ENCODE results near the gene TDRD9. TPM values are rescaled to one million over a fixed set of nuclear protein-coding genes. Genes with fewer than 3 reads are reported as not detected.

The TDRD9 gene
- total RNA-seq, 3 donors from 2014 or later: 0.30 to 1.1 (median 0.90) TPM

DNA sequence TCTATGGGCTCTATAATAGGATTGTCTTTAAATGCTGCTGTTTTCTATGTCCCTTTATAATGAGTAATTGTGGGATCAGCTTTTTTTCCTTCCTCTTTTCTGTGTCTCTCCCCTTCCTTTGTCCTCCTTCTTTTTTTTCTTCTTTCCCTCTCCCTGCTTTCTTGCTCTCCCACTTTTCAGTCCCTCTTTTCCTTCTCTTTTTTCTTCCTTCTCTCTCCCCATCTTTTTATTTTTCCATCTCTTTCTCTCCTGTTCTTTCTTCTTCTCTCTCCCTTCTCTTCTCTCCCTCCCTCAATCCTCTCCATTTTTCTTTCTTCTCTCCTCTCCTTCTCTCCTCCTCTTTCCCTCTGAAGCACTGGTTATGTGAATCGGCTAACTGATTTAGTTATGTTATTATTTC is 76.6 kb downstream of the TDRD9 start:
- Mint-ChIP-seq H3K36me3 (ENCODE audit: insufficient read depth) (no peaks in the 10 kb centered on the region), H3K9me3 (no peaks in the 10 kb centered on the region), H3K4me3 (no peak overlapping the region), H3K27me3 (ENCODE audit: low read depth) (no peaks in the 10 kb centered on the region), H3K4me1 (ENCODE audit: low read depth) (no peaks in the 10 kb centered on the region)
- ATAC-seq: no peak
- no peak for DNase-seq

DNA sequence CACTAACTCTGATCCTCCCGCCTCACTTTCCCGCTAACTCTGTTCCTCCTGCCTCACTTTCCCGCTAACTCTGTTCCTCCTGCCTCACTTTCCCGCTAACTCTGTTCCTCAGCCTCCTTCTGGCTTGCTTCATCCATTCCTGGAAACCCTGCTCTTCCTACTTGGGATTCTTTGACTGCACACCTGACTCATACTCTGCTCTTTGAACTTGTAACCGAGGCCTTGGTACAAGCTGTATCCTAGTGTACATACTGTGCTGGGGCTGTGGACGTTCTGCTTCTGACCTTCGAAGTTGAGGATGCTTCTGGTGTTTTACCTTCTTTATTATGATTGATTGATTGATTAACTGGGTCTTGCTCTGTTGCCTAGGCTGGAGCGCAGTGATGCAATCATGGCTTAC is 77.2 kb downstream of the TDRD9 start:
- Mint-ChIP-seq H3K36me3 (ENCODE audit: insufficient read depth) (no peaks in the 10 kb centered on the region), H3K4me1 (ENCODE audit: low read depth) (no peaks in the 10 kb centered on the region), H3K27me3 (ENCODE audit: low read depth) (no peaks in the 10 kb centered on the region), H3K9me3 (no peaks in the 10 kb centered on the region), H3K4me3 (no peak overlapping the region)
- no peak for ATAC-seq
- no peak for DNase-seq

DNA sequence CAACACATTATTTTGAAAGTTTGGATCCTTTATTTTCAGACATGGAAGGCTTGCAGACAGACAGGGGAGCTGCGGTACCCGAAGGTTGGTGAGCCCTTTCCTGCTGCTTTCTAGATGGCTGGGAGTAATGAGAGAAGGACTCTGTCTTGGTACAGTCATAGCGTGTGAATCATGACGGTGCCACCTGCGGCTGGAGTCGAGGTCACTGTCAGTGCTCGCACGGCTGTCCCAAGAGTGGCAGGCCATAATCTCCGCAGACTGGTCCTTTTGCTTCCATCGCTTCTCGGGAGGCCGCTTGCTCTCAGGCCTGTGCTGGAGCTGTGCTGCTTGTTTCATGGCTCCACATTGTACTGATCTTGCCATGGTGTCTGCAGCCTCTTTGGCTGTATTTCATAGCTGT is 78.9 kb downstream of the TDRD9 start:
- no peaks in the 10 kb centered on the region for H3K36me3 Mint-ChIP-seq (ENCODE audit: insufficient read depth)
- H3K4me3 Mint-ChIP-seq: no peak overlapping the region
- ATAC-seq (no peak), DNase-seq (no peak)
- no peaks in the 10 kb centered on the region for H3K27me3 Mint-ChIP-seq (ENCODE audit: low read depth)
- H3K4me1 Mint-ChIP-seq (ENCODE audit: low read depth): no peaks in the 10 kb centered on the region
- H3K9me3 Mint-ChIP-seq: no peaks in the 10 kb centered on the region

DNA sequence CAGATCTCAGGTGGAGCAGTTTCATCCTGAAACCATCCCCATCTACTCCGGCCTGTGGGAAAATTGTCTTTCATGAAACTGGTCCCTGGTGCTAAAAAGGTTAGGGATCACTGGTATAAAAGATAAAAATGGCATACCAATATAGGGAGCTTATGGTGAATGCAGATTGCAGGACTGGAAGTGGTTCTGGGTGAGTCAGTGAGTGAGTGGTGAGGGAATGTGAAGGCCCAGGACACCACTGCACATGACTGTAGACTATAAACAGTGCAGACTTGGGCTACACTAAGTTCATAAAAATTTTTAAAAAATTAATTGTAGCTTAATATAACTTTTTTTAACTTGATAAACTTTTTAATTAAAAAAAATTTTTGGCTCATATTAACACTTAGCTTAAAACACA is 81.0 kb downstream of the TDRD9 start:
- no peak for DNase-seq
- Mint-ChIP-seq H3K9me3 (no peaks in the 10 kb centered on the region), H3K36me3 (ENCODE audit: insufficient read depth) (no peaks in the 10 kb centered on the region)

DNA sequence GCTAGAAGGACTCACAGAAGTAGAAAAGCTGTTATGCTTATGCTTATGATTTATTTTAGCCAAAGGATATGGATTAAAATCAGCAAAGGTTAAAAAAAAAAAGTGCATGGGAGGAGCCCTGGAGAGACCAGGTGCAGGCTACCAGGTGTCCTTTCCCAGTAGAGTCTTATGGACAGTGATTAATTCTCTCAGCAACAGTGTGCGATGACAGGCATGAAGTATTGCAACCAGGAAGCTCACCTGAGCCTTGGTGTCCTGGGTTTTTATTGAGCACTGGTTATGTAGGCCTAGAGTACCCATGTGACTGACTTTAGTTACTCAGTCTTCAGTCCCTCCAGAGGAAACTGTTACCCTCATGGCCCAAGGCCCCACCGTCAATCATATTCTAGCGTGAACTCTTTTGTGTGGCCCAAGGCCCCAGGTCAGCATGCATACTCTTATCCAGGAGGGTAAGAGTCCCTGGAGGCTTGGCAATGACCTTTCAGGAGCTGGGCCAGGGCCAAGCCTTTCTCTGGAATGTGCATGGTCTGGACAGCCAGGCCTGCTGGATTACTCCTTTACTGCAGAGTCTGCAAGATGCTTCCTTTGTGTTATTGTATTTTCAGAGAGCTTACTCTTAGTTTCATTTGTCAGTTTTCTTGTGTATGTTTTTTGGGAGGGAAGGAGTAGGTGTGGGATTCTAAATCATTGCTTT is 83.7 kb downstream of the TDRD9 start:
- Mint-ChIP-seq H3K9me3 (no peaks in the 10 kb centered on the region), H3K4me3 (no peak overlapping the region), H3K27me3 (ENCODE audit: low read depth) (no peaks in the 10 kb centered on the region), H3K36me3 (ENCODE audit: insufficient read depth) (no peaks in the 10 kb centered on the region), H3K4me1 (ENCODE audit: low read depth) (no peaks in the 10 kb centered on the region)
- ATAC-seq (no peak), DNase-seq (no peak)

More for the DNA sequence above, 81.0 kb downstream of the TDRD9 start:
- Mint-ChIP-seq H3K4me1 (ENCODE audit: low read depth) (no peaks in the 10 kb centered on the region), H3K4me3 (no peak overlapping the region), H3K27me3 (ENCODE audit: low read depth) (no peaks in the 10 kb centered on the region)
- no peak for ATAC-seq

DNA sequence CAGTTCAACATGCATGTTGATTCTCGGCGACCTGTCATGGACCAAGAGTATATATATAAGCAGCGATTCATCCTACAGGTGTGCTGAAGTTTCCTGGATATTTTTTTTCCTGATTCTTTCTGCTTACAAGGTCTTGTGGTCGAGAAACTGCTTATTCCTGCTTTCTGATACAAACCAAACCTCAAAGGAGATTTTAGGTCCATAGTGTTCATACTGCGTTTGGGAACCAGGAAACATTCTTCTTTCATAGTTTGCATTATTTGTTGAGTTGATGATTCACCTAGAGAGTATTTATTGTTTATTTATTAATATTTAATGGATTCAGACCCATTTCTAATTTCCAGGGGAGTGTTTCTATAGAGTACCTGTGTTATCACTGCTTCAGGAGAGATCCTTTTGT is 86.5 kb downstream of the TDRD9 start:
- DNase-seq: no peak
- no peak for ATAC-seq
- Mint-ChIP-seq H3K4me1 (ENCODE audit: low read depth) (no peaks in the 10 kb centered on the region), H3K36me3 (ENCODE audit: insufficient read depth) (no peaks in the 10 kb centered on the region), H3K27me3 (ENCODE audit: low read depth) (peaks cover 5% of the 10 kb centered on the region), H3K4me3 (no peak overlapping the region), H3K9me3 (no peaks in the 10 kb centered on the region)

DNA sequence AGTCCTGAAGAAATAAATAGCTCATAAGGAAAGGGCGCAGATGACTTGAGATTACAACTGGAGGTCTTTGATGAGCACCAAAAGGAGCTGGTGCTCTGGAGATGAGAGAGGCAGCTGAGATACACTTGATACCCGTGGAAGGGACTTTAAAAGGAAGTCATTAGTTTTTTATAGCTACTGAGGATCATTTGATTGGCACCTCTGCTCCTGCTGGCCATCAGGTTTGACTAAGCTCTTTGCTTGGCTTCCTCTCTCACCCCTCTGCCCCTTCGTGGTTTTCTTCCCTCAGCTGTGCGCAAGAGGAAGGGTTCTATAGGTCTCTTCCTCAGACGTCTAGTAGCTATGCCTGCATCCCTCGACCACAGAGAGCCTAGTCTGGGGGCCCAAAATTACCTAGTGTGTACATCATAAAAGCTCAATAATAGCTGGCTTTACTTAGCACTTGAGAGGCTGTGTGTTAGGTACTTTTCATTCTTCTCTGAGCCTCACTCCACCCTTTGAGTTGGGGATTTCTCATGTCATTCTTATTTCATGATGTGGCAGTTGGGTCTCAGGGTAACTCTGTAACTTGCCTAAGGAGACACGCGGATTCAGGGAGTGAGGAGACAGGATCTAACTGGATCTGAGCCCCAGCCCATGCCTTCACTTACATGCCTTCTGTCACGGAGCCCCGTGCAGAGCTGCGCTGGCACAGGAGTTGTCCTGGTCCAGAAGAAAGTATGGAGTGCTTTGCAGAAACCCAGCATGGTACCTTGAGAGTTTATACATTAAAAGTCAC is 88.8 kb downstream of the TDRD9 start:
- DNase-seq (no peak), ATAC-seq (no peak)
- peaks cover 18% of the 10 kb centered on the region for H3K27me3 Mint-ChIP-seq (ENCODE audit: low read depth)
- H3K36me3 Mint-ChIP-seq (ENCODE audit: insufficient read depth): no peaks in the 10 kb centered on the region
- no peaks in the 10 kb centered on the region for H3K4me1 Mint-ChIP-seq (ENCODE audit: low read depth)
- H3K4me3 Mint-ChIP-seq: no peak overlapping the region
- no peaks in the 10 kb centered on the region for H3K9me3 Mint-ChIP-seq

DNA sequence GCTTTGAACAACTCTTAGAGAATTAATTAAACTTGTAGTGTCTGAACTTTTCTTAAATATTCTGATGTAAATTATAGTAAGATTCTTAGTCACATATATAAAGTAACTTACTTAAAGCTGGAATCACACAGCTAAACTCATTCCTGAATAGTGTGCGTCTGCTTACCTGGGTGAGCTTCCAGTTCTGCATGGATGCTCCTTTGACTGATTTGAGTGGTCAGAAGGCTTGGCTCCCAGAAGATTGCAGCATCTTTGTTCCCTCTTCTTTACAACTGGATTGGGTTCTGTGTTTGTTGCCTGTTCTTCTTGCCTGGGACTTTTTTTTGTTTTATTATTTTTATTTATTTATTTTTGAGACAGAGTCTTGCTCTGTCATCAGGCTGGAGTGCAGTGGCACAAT is 90.8 kb downstream of the TDRD9 start:
- ATAC-seq (no peak), DNase-seq (no peak)
- H3K4me1 Mint-ChIP-seq (ENCODE audit: low read depth): no peaks in the 10 kb centered on the region
- H3K36me3 Mint-ChIP-seq (ENCODE audit: insufficient read depth): no peaks in the 10 kb centered on the region
- H3K27me3 Mint-ChIP-seq (ENCODE audit: low read depth): peaks cover 21% of the 10 kb centered on the region
- H3K4me3 Mint-ChIP-seq: no peak overlapping the region
- H3K9me3 Mint-ChIP-seq: no peaks in the 10 kb centered on the region

DNA sequence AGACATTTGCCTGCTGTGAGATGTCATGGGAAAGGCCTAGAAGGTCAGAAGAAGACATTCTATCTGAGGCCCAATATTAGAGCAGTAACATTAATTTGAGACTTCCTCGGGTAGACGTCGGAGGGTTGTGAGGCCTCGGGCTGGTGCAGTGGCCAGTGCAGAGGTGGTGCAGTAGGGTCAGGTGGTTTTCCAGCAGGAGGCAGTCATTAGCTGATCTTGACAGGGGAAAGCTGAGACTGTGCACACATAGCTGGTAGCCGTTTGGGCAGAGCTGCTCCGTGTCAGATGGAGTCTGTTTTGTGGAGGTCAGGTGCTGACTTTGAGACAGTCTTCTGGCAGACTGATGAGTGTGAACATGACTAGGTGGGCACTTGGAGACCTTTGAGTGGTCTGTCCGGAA is 91.5 kb downstream of the TDRD9 start:
- Mint-ChIP-seq H3K4me3 (no peak overlapping the region), H3K9me3 (no peaks in the 10 kb centered on the region), H3K27me3 (ENCODE audit: low read depth) (peaks cover 21% of the 10 kb centered on the region), H3K4me1 (ENCODE audit: low read depth) (no peaks in the 10 kb centered on the region), H3K36me3 (ENCODE audit: insufficient read depth) (no peaks in the 10 kb centered on the region)
- ATAC-seq: no peak
- DNase-seq: no peak

DNA sequence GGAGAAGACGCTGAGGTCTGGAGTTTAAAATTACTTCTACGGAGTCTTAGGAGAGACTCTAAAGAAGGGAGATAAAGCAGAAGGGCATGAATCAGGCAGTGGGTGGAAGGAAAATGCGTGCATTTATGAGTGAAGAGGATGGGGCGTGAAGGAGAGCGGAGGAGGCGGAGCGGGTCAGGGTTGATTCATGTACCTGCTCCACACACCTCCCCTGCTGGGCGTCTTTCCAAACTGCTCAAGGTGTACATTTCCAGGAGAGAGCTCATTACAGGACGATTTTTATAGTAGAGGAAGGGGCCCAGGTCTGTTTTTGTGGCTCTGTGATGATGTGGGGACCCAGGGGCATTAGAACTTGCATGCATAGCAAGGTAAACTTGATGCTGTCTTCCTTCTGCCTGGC is 92.2 kb downstream of the TDRD9 start:
- H3K4me3 Mint-ChIP-seq: no peak overlapping the region
- H3K36me3 Mint-ChIP-seq (ENCODE audit: insufficient read depth): no peaks in the 10 kb centered on the region
- ATAC-seq (no peak), DNase-seq (no peak)
- H3K27me3 Mint-ChIP-seq (ENCODE audit: low read depth): peaks cover 21% of the 10 kb centered on the region
- H3K9me3 Mint-ChIP-seq: no peaks in the 10 kb centered on the region
- no peaks in the 10 kb centered on the region for H3K4me1 Mint-ChIP-seq (ENCODE audit: low read depth)

DNA sequence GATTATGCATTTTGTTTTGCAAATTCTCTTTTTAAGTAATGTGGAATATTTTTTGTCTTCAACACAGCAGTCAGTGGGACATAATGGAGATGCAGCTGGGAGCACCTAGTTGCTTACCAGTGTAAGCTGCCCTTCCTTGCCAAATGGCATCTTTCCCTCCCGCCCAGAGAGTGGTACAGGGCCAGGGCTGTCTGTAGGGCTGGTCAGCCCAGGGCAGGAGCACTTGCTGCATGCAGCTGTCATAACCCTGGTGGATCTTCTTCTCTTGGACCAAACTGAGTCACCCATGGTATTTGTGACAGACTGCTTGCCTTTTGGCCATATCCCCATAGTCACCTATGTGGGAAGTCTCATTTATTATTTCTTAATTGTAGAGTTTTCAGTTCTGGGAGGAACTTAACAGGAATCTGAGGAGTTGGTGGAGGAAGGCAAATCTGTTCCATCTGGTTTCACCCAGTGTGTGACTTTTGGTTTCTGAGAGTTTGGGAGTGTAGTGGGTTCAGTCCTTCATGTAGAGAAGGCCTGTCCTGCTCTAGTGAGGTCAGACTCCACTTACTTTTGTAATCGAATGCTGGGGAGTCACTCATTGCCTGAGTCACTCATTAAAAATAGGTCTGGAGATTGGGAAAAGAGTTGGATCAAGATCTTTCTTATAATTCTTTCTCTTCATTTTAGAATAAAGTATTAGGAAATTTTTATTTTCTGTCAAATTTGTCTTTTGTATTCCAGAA is 95.2 kb downstream of the TDRD9 start:
- DNase-seq (no peak), ATAC-seq (no peak)
- no peaks in the 10 kb centered on the region for H3K36me3 Mint-ChIP-seq (ENCODE audit: insufficient read depth)
- H3K27me3 Mint-ChIP-seq (ENCODE audit: low read depth): peaks cover 21% of the 10 kb centered on the region
- H3K4me3 Mint-ChIP-seq: no peak overlapping the region
- H3K9me3 Mint-ChIP-seq: no peaks in the 10 kb centered on the region
- no peaks in the 10 kb centered on the region for H3K4me1 Mint-ChIP-seq (ENCODE audit: low read depth)

DNA sequence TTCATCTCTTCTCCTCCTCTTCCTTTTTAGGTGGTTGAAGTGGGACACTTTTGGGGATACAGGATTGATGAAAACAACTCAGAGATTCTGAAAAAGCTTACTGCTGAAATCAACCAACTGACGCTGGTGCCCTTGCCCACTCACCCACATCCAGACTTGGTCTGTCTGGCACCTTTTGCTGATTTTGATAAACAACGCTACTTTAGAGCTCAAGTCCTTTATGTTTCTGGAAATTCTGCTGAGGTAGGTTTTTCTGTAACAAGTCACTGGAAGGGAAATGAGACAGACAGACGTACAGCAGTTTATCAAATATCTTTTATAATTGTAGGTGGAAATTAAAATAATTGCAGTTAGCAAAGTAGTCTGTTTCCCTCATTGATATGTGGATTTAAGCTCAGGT is 97.3 kb downstream of the TDRD9 start:
- Mint-ChIP-seq H3K4me3 (no peak overlapping the region), H3K4me1 (ENCODE audit: low read depth) (no peaks in the 10 kb centered on the region), H3K36me3 (ENCODE audit: insufficient read depth) (no peaks in the 10 kb centered on the region), H3K27me3 (ENCODE audit: low read depth) (peaks cover 10% of the 10 kb centered on the region), H3K9me3 (no peaks in the 10 kb centered on the region)
- DNase-seq (no peak), ATAC-seq (no peak)

DNA sequence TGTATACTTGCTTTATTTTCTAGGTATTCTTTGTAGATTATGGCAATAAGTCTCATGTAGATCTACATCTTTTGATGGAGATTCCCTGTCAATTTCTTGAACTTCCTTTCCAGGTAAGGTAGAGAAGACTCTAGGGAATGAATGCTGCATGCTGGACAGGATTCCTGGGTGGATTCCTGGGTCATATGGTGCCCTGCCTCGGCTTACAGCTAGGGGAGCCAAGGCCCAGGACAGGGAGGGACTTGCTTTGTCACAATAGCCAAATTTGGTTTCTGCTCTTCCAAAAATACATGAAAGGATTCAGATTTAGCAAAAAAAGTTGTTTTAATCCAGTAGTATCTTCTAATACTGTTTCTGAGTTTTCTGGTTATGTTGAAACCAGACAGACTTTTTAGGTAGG is 97.8 kb downstream of the TDRD9 start:
- ATAC-seq: no peak
- H3K4me3 Mint-ChIP-seq: no peak overlapping the region
- no peak for DNase-seq
- H3K9me3 Mint-ChIP-seq: no peaks in the 10 kb centered on the region
- H3K36me3 Mint-ChIP-seq (ENCODE audit: insufficient read depth): no peaks in the 10 kb centered on the region
- H3K27me3 Mint-ChIP-seq (ENCODE audit: low read depth): peaks cover 9% of the 10 kb centered on the region
- no peaks in the 10 kb centered on the region for H3K4me1 Mint-ChIP-seq (ENCODE audit: low read depth)

DNA sequence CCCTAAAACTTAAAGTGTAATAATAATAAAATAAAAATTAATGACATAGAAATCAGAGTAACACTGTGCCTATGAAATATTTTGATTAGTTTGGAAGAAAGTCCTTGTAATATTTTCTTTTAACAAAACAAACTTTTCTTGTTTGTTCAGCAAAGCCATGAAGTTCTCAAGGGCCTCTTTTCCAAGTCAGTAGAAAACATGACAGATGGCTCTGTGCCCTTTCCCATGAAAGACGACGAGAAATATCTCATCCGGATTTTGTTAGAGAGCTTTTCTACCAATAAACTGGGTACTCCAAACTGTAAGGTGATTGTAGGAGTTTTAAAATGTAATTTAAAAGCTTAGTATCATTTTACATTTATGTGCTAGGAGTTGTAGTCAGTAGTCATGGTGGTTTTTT is 102.7 kb downstream of the TDRD9 start:
- no peaks in the 10 kb centered on the region for H3K4me1 Mint-ChIP-seq (ENCODE audit: low read depth)
- DNase-seq (no peak), ATAC-seq (no peak)
- no peaks in the 10 kb centered on the region for H3K9me3 Mint-ChIP-seq
- peaks cover 17% of the 10 kb centered on the region for H3K27me3 Mint-ChIP-seq (ENCODE audit: low read depth)
- no peak overlapping the region for H3K4me3 Mint-ChIP-seq
- H3K36me3 Mint-ChIP-seq (ENCODE audit: insufficient read depth): no peaks in the 10 kb centered on the region

DNA sequence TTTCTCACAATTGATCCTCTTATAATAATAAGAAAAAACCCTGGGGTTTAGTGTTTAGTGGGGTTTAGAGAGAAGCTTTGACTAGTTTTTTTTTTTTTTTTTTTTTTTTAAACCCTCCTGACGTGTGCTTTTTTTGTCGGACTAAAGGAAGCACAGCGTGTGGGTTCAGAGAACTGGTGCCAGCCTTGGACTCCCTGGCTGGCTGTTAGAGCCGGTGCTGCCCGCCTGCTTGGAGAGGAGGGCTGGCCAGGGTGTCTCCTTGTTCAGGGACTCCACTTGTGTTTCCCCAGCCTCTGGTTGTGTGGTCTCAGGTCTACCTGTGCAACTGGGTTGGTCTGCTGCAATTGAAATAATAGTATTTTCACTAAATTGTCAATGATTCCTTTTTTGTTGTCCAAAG is 103.1 kb downstream of the TDRD9 start:
- no peaks in the 10 kb centered on the region for H3K9me3 Mint-ChIP-seq
- ATAC-seq (no peak), DNase-seq (no peak)
- H3K4me1 Mint-ChIP-seq (ENCODE audit: low read depth): no peaks in the 10 kb centered on the region
- H3K27me3 Mint-ChIP-seq (ENCODE audit: low read depth): peaks cover 17% of the 10 kb centered on the region
- H3K36me3 Mint-ChIP-seq (ENCODE audit: insufficient read depth): no peaks in the 10 kb centered on the region
- H3K4me3 Mint-ChIP-seq: no peak overlapping the region
